WTC11 (cell line): Measurements from ENCODE around the gene CNDP2. TPM values are rescaled to one million over a fixed set of nuclear protein-coding genes. Genes with fewer than 3 reads are reported as not detected.

Source experiments
- ATAC-seq: fragments of 200-7000 bp; cut with Tn5 transposase; 2 replicates; pipeline ENCODE4 v1.10.0; 2021; ENCODE audit warnings: mild to moderate bottlenecking, moderate library complexity
- CTCF ChIA-PET: fragments of 300-600 bp; sonication (Branson Sonifier 250); formaldehyde crosslinking; loops from one replicate; lab custom pipeline; 2021; ENCODE audit warnings: antibody characterized with exemption; lab: Charles Lee
- POLR2A ChIA-PET: fragments of 350-600 bp; sonication (Branson Sonifier 250); formaldehyde crosslinking; loops from one replicate; lab custom pipeline; 2021; ENCODE audit warnings: antibody characterized with exemption; lab: Charles Lee
- DNase-seq: peaks from one replicate; pipeline ENCODE4 v3.0.0; 2021; ENCODE audit warnings: low spot score
- H3K27ac Mint-ChIP-seq: 2 replicates; pipeline ENCODE4 v1.8.0; 2021; ENCODE audit warnings: mixed read lengths
- H3K27me3 Mint-ChIP-seq: 2 replicates; pipeline ENCODE4 v1.8.0; 2021; ENCODE audit warnings: low read depth, mild to moderate bottlenecking, moderate library complexity, mixed read lengths
- H3K36me3 Mint-ChIP-seq: 2 replicates; pipeline ENCODE4 v1.8.0; 2021; ENCODE audit warnings: mixed read lengths
- H3K4me1 Mint-ChIP-seq: 2 replicates; pipeline ENCODE4 v1.8.0; 2022; ENCODE audit warnings: mixed read lengths
- H3K4me3 Mint-ChIP-seq: 2 replicates; pipeline ENCODE4 v1.8.0; 2021; ENCODE audit warnings: mild to moderate bottlenecking, moderate library complexity, mixed read lengths
- H3K9me3 Mint-ChIP-seq: 2 replicates; pipeline ENCODE4 v1.8.0; 2021; ENCODE audit warnings: mixed read lengths
- E2F1 ChIP-seq: sonication (generic); formaldehyde crosslinking; IDR thresholded peaks from 2 replicates; pipeline ENCODE4 v1.8.0; 2022; ENCODE audit warnings: mild to moderate bottlenecking, missing genetic modification reagents
- IRF1 ChIP-seq: sonication (generic); formaldehyde crosslinking; IDR thresholded peaks from 2 replicates; pipeline ENCODE4 v1.8.0; 2023; ENCODE audit warnings: missing genetic modification reagents
- MAX ChIP-seq: sonication (generic); formaldehyde crosslinking; IDR thresholded peaks from 2 replicates; pipeline ENCODE4 v1.8.0; 2022; ENCODE audit warnings: mild to moderate bottlenecking, missing genetic modification reagents
- NR1H2 ChIP-seq: sonication (generic); formaldehyde crosslinking; IDR thresholded peaks from 2 replicates; pipeline ENCODE4 v1.9.0; 2021; ENCODE audit warnings: mild to moderate bottlenecking, moderate library complexity, missing genetic modification reagents
- NR2C2 ChIP-seq: sonication (generic); formaldehyde crosslinking; IDR thresholded peaks from 2 replicates; pipeline ENCODE4 v1.8.0; 2022; ENCODE audit warnings: mild to moderate bottlenecking, missing genetic modification reagents
- PRDM15 ChIP-seq: sonication (generic); formaldehyde crosslinking; IDR thresholded peaks from 2 replicates; pipeline ENCODE4 v1.8.0; 2022; ENCODE audit warnings: missing genetic modification reagents
- PREB ChIP-seq: sonication (generic); formaldehyde crosslinking; IDR thresholded peaks from 2 replicates; pipeline ENCODE4 v1.8.1; 2022; ENCODE audit warnings: mild to moderate bottlenecking, missing genetic modification reagents, moderate library complexity, borderline replicate concordance
- RELA ChIP-seq: sonication (generic); formaldehyde crosslinking; IDR thresholded peaks from 2 replicates; pipeline ENCODE4 v1.8.1; 2022; ENCODE audit warnings: missing genetic modification reagents, mild to moderate bottlenecking, borderline replicate concordance
- RORB ChIP-seq: fragments of 250-450 bp; sonication (Bioruptor Pico); IDR thresholded peaks from 2 replicates; pipeline ENCODE4 v1.9.0; 2021; ENCODE audit warnings: mild to moderate bottlenecking
- SP1 ChIP-seq: sonication (generic); formaldehyde crosslinking; conservative IDR thresholded peaks from 2 replicates; pipeline ENCODE4 v1.8.1; 2022; ENCODE audit warnings: missing genetic modification reagents
- ZBTB21 ChIP-seq: sonication (generic); formaldehyde crosslinking; IDR thresholded peaks from 2 replicates; pipeline ENCODE4 v1.8.1; 2023; ENCODE audit warnings: mild to moderate bottlenecking, missing genetic modification reagents, borderline replicate concordance
- ZNF121 ChIP-seq: sonication (generic); formaldehyde crosslinking; IDR thresholded peaks from 2 replicates; pipeline ENCODE4 v1.8.0; 2023; ENCODE audit warnings: missing genetic modification reagents
- ZNF263 ChIP-seq: sonication (generic); formaldehyde crosslinking; IDR thresholded peaks from 2 replicates; pipeline ENCODE4 v1.8.1; 2022; ENCODE audit warnings: low read depth, mild to moderate bottlenecking, moderate library complexity, missing genetic modification reagents
- ZNF532 ChIP-seq: fragments of 250-450 bp; sonication (Bioruptor Pico); IDR thresholded peaks from 2 replicates; pipeline ENCODE4 v1.9.0; 2021; ENCODE audit warnings: mild to moderate bottlenecking, borderline replicate concordance
- total RNA-seq: library from RNA; stranded (reverse); gene quantifications from 3 replicates; pipeline ENCODE4 v1.2.3, GENCODE V29; 2021

CNDP2 gene
- total RNA-seq, 1 experiment from 2014 or later = 248 TPM

GRCh38 chr18:74570266-74570665 is 74.1 kb downstream of the CNDP2 start (continued):
- no peak for TF ChIP-seq PREB (CRISPR knock-in tag)
- TF ChIP-seq E2F1 (CRISPR knock-in tag) = no peak
- no peak for TF ChIP-seq PRDM15
- TF ChIP-seq ZNF121 (CRISPR knock-in tag) = no peak
- TF ChIP-seq IRF1 (CRISPR knock-in tag) = no peak

- TF ChIP-seq ZNF263 (CRISPR knock-in tag) = no peak
- no peak for TF ChIP-seq NR2C2 (CRISPR knock-in tag)
- TF ChIP-seq NR1H2 (CRISPR knock-in tag) = no peak
- no peak for TF ChIP-seq SP1 (CRISPR knock-in tag)
- no peak for TF ChIP-seq RELA (CRISPR knock-in tag)
- no peak for TF ChIP-seq MAX (CRISPR knock-in tag)
- no peak for TF ChIP-seq ZBTB21
- TF ChIP-seq RORB (CRISPR knock-in tag) = no peak
- no peak for TF ChIP-seq ZNF532
- ATAC-seq (no peak), DNase-seq (no peak)
- Mint-ChIP-seq H3K27me3 (peaks cover 8% of the 10 kb centered on the region), H3K4me3 (no peak overlapping the region), H3K9me3 (peaks cover 40% of the 10 kb centered on the region), H3K27ac (no peak overlapping the region), H3K36me3 (peaks cover 10% of the 10 kb centered on the region), H3K4me1 (peaks cover 8% of the 10 kb centered on the region)
- ChIA-PET POLR2A (no interaction called here), CTCF (no interaction called here)
Observed at GRCh38 chr18:74571895-74572680, 75.9 kb downstream of the CNDP2 start.
